C4-2B (cell line): ENCODE results near the gene NUP188.
A peak's percentile ranks its signal among the peaks of the same experiment; 100 is the strongest.

Experiments
- H3K27ac ChIP-seq: fragments of 450-650 bp; 2 replicates; pipeline ENCODE4 v1.5.1; 2017
- ZFX ChIP-seq: fragments of 450-650 bp; IDR thresholded peaks from 2 replicates; pipeline ENCODE4 v1.6.1; 2017
- TF ChIP-seq, protein P1 (sequence below): fragments of 450-650 bp; conservative IDR thresholded peaks from 2 replicates; pipeline ENCODE4 v1.5.1; 2017; ENCODE audit warnings: mild to moderate bottlenecking

The NUP188 gene

DNA sequence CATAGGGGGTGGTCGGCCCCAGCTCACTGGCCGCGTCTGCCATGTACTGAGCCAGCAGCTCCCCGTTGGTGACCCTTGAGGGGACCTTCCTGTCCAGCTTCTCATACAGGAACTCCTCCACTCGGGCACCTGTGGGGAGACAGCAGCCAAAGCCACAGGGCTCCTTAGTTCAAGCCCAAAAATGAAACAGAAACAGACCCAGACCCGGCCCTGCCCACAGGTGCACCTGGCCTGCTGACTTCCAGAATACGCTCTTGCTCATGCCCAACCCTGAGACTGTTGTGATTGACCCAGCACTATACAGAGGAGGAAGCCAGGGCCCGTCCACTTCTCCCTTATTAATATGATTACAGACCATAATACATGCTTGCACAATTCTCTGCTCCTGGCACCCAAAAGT, 73.6 kb downstream of the NUP188 start:
- TF ChIP-seq, protein P1, sequence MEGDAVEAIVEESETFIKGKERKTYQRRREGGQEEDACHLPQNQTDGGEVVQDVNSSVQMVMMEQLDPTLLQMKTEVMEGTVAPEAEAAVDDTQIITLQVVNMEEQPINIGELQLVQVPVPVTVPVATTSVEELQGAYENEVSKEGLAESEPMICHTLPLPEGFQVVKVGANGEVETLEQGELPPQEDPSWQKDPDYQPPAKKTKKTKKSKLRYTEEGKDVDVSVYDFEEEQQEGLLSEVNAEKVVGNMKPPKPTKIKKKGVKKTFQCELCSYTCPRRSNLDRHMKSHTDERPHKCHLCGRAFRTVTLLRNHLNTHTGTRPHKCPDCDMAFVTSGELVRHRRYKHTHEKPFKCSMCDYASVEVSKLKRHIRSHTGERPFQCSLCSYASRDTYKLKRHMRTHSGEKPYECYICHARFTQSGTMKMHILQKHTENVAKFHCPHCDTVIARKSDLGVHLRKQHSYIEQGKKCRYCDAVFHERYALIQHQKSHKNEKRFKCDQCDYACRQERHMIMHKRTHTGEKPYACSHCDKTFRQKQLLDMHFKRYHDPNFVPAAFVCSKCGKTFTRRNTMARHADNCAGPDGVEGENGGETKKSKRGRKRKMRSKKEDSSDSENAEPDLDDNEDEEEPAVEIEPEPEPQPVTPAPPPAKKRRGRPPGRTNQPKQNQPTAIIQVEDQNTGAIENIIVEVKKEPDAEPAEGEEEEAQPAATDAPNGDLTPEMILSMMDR = no peak
- no peak for TF ChIP-seq ZFX
- no peak overlapping the region for H3K27ac ChIP-seq

DNA sequence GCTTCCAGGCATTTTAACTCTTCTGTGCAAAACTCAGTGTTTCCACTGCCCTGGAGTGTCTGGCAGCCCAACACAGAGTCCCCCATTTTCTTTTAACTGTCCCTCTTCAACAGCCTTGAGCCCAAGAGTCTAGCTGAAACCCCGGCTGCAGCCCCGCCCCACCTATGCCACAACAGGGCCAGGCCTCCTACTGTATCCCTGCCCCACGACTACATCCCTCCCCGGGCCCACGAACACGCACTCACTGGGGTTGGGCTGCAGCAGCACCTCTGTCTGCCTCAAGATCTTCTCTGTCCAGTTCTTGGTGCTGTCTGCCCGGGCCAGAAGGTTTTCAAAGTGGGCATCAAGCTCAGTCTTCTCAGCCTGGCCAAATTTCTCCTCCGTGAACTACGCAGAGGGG, 74.5 kb downstream of the NUP188 start:
- no peak for TF ChIP-seq ZFX
- TF ChIP-seq, protein P1 = no peak
- no peak overlapping the region for H3K27ac ChIP-seq

DNA sequence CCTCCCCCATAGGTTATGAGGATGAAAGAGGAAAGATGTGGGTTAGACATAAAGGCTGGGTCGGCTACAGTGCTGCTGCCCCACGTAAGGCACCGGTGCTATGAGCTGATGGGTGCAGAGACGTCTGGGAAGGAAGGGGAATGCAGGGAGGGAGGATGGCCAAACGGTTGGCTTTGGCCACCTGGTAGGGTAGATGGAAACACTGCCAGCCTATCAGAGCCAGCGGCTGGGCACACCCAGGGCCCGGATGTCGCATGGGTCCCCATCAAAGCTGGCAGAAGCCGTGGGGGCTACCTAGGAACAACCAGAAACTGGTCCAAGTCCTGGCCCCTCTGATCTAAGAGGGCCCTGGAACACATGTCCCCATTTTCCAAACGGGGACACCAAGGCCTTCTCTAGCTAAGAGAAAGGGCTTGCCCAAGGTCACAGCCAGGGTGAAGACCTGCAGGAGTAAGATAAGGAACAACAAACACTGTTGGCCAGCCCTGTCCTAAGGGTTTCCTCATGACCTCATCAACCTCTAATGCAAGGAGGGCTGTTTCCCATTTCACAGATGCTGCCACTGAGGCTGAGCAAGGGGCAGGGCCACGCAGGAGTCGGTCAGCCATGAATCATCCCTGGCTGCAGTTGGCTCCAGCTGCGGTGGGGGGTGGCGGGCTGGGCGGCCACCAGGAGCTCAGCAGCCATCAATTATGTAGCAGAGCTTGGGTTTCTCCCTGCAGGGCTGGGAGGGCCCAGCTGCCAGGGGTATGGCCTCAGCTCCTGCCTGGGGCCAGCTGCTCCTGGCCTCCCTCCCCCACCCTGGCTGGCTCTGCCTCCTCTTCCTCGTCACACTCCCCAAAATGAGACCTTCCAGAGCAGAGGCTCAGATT, 75.8 kb downstream of the NUP188 start:
- H3K27ac ChIP-seq = peak overlapping the region; percentile 15
- TF ChIP-seq, protein P1 = no peak
- no peak for TF ChIP-seq ZFX

DNA sequence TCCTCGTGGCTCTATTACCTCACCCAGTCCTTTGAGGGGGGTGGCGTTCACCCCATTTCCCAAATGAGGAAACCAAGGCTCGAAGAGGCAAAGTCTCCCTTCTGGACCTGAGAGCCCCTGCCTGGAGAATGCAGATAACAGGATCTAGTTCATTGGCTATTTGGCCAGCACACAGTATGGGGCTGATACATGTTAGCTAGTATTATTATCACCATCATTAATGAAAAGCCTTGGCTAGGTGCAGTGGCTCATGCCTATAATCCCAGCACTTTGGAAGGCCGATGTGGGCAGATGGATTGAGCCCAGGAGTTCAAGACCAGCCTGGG, 76.4 kb downstream of the NUP188 start:
- H3K27ac ChIP-seq = peak overlapping the region; percentile 15
- no peak for TF ChIP-seq ZFX
- TF ChIP-seq, protein P1 = no peak

DNA sequence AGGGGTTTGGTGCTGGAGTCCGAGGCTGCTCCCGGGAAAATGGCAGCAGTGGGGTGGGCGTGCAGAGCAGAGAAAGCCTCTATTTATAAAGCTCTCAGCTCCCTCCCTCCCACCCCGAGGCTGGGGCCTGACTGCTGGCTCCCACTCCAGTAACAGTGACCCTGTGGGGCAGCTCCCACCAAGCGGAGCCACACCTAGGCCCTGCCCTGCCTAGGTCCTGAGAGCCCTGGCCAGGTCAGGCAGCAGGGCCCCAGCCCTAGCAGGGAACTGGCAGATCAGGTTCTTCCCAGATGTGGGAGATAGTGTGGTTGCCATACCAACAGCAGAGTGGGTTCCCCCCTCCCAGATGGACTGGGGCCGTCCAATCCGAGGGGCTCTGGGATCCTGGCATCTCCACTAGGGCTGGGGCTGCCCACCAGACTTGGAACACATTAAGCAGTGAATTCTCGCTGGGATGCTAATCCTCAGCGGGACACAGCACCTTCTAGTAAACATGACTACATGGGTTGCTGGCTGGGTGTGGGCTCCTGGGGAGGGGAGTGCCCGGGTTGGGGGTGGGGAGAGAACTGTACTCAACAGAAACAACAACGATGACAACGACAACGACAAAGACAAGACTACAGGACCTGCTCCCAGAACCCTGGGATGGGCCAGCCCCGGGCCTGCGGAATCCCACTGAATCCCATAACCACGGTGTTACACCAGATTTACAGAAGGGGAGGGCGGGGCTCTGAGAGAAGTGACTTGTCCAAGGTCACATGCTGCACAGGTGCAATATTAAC, 79.1 kb downstream of the NUP188 start:
- TF ChIP-seq, protein P1 = no peak
- no peak for TF ChIP-seq ZFX
- peak overlapping the region; percentile 96 for H3K27ac ChIP-seq

DNA sequence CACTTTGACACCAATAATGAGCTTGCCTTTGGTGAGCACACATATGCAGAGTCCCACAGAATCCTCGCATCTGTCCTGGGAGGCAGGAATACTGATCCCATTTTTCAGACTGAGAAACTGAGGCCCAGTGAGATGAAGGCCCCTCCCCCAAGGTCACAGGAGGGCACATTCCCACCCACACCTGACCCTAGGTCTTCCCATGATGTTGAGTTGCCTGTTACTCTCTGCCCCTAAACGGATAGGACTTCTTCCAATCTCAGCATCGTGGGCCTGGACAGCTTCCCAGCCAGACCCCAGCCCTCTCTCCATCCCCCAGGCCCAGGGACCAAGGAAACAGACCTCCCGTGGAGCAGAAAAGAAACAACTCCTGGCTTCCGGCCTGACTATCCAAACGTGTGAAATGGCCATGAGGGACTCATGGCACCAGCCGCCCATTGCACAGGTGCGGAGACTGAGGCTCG, 79.8 kb downstream of the NUP188 start:
- H3K27ac ChIP-seq = peak overlapping the region; percentile 96
- no peak for TF ChIP-seq ZFX
- TF ChIP-seq, protein P1 = no peak

DNA sequence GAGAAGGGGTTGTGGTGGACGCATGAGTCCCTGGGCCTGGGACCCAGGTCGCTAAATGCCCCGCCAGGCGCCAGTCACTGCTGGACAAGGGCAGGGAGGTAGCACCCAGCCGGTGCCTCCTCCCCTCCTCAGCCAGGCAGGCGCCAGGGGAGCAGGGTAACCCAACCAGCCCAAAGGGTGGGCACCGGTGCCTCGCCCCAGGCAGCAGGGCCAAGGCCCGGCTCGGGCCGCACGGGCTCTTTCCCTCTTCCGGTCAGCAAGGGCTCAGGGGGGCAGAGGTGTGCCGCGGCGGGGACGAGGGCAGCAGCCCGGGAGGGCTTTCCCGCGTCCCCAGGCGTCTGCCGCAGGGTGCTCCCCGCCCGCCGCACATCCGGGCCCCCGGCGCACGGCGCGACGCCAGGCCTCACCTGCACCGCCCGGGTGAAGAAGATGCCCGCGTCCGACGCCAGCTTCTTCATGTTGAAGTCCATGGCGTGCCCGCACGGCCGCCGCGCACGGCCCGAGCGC, 80.2 kb downstream of the NUP188 start:
- H3K27ac ChIP-seq = peak overlapping the region; percentile 96
- TF ChIP-seq, protein P1 = no peak
- TF ChIP-seq ZFX = peak; percentile 94
